Measurements from ENCODE around the gene ZNF302. TPM values are rescaled to one million over a fixed set of nuclear protein-coding genes. Genes with fewer than 3 reads are reported as not detected.
A peak's percentile ranks its signal among the peaks of the same experiment; 100 is the strongest.

Gene ZNF302
- total RNA-seq, 2 experiments from 2014 or later, result 23.9 to 26.9 TPM

GRCh38 chr19:34639491-34640085 is 37.9 kb upstream of the ZNF302 start:
- H3K36me3 ChIP-seq (ENCODE audit: insufficient read depth, low read length), result no peaks in the 10 kb centered on the region
- no peak overlapping the region for H3K4me3 ChIP-seq (ENCODE audit: low read depth, low read length, poor library complexity, severe bottlenecking)
- no TSS peak for BruUV-seq (replicated peaks)
- H2AFZ ChIP-seq (ENCODE audit: low read length), result no peak overlapping the region
- DNase-seq (ENCODE audit: low spot score), result peak; percentile 83
- no peaks in the 10 kb centered on the region for H4K20me1 ChIP-seq (ENCODE audit: insufficient read depth, low read length)
- no peaks in the 10 kb centered on the region for H3K9me3 ChIP-seq (ENCODE audit: low read length)
- no peak overlapping the region for H3K4me2 ChIP-seq (ENCODE audit: low read length)
- TF ChIP-seq, protein P1, sequence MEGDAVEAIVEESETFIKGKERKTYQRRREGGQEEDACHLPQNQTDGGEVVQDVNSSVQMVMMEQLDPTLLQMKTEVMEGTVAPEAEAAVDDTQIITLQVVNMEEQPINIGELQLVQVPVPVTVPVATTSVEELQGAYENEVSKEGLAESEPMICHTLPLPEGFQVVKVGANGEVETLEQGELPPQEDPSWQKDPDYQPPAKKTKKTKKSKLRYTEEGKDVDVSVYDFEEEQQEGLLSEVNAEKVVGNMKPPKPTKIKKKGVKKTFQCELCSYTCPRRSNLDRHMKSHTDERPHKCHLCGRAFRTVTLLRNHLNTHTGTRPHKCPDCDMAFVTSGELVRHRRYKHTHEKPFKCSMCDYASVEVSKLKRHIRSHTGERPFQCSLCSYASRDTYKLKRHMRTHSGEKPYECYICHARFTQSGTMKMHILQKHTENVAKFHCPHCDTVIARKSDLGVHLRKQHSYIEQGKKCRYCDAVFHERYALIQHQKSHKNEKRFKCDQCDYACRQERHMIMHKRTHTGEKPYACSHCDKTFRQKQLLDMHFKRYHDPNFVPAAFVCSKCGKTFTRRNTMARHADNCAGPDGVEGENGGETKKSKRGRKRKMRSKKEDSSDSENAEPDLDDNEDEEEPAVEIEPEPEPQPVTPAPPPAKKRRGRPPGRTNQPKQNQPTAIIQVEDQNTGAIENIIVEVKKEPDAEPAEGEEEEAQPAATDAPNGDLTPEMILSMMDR (conservative IDR thresholded peaks at IDR 0.05; ENCODE audit: low read length), result peak; percentile 96
- no peak for TF ChIP-seq EZH2phosphoT487 (IDR thresholded peaks at IDR 0.05; ENCODE audit: borderline replicate concordance, low read depth, low read length)
- no peaks in the 10 kb centered on the region for H3K9me2 ChIP-seq (ENCODE audit: insufficient read depth, low read length)
- H3K79me2 ChIP-seq (ENCODE audit: insufficient read depth, low read depth, low read length), result no peaks in the 10 kb centered on the region
- intact Hi-C loops (cut with micrococcal nuclease; ENCODE audit: unreplicated experiment), result loop anchor here (1.0 kb wide), 1 partner anchor 73 kb away; no protein-coding TSS in a partner anchor
- H3K4me1 ChIP-seq (ENCODE audit: insufficient read depth, low read length, poor library complexity, severe bottlenecking), result no peaks in the 10 kb centered on the region
- POLR2A ChIA-PET, result interaction anchor here (0.6 kb wide), 1 partner anchor 50 kb away, joined by 3 read pairs; no protein-coding TSS in a partner anchor
- no peak overlapping the region for H3K27ac ChIP-seq (ENCODE audit: low read depth, low read length, poor library complexity, severe bottlenecking)
- CTCF ChIA-PET (ENCODE audit: unreplicated experiment), result no interaction called here

DNA sequence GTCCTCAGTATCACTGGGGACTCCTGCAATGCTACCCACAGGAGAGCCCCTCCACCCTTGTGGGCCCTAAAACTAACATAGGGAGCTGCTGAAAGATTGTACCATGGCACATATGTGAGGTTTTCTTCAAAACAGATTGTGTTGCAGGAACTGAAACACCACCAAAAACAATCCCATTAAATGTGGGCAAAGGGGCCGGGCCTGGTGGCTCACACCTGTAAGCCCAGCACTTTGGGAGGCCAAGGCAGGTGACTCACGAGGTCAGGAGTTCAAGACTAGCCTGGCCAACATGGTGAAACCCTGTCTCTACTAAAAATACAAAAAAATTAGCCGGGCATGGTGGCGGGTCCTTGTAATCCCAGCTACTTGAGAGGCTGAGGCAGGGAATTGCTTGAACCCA is 35.2 kb upstream of the ZNF302 start:
- intact Hi-C loops (cut with micrococcal nuclease; ENCODE audit: unreplicated experiment), result no loop called here
- no peak for TF ChIP-seq EZH2phosphoT487 (IDR thresholded peaks at IDR 0.05; ENCODE audit: borderline replicate concordance, low read depth, low read length)
- TF ChIP-seq, protein P1 (conservative IDR thresholded peaks at IDR 0.05; ENCODE audit: low read length), result no peak
- no TSS peak for BruUV-seq (replicated peaks)
- POLR2A ChIA-PET, result no interaction called here
- no peak overlapping the region for H2AFZ ChIP-seq (ENCODE audit: low read length)
- DNase-seq (ENCODE audit: low spot score), result no peak
- H3K9me2 ChIP-seq (ENCODE audit: insufficient read depth, low read length), result no peaks in the 10 kb centered on the region
- H3K4me1 ChIP-seq (ENCODE audit: insufficient read depth, low read length, poor library complexity, severe bottlenecking), result no peaks in the 10 kb centered on the region
- H3K4me3 ChIP-seq (ENCODE audit: low read depth, low read length, poor library complexity, severe bottlenecking), result no peak overlapping the region
- no peak overlapping the region for H3K27ac ChIP-seq (ENCODE audit: low read depth, low read length, poor library complexity, severe bottlenecking)
- no peaks in the 10 kb centered on the region for H3K79me2 ChIP-seq (ENCODE audit: insufficient read depth, low read depth, low read length)
- H4K20me1 ChIP-seq (ENCODE audit: insufficient read depth, low read length), result no peaks in the 10 kb centered on the region
- CTCF ChIA-PET (ENCODE audit: unreplicated experiment), result no interaction called here
- no peaks in the 10 kb centered on the region for H3K9me3 ChIP-seq (ENCODE audit: low read length)
- no peak overlapping the region for H3K4me2 ChIP-seq (ENCODE audit: low read length)
- H3K36me3 ChIP-seq (ENCODE audit: insufficient read depth, low read length), result no peaks in the 10 kb centered on the region

- Histone ChIP-seq H3K9me3 (ENCODE audit: low read length) (no peaks in the 10 kb centered on the region), H2AFZ (ENCODE audit: low read length) (no peak overlapping the region), H4K20me1 (ENCODE audit: insufficient read depth, low read length) (no peaks in the 10 kb centered on the region), H3K27ac (ENCODE audit: low read depth, low read length, poor library complexity, severe bottlenecking) (no peak overlapping the region), H3K4me3 (ENCODE audit: low read depth, low read length, poor library complexity, severe bottlenecking) (no peak overlapping the region), H3K36me3 (ENCODE audit: insufficient read depth, low read length) (no peaks in the 10 kb centered on the region), H3K9me2 (ENCODE audit: insufficient read depth, low read length) (no peaks in the 10 kb centered on the region), H3K79me2 (ENCODE audit: insufficient read depth, low read depth, low read length) (no peaks in the 10 kb centered on the region), H3K4me1 (ENCODE audit: insufficient read depth, low read length, poor library complexity, severe bottlenecking) (no peaks in the 10 kb centered on the region), H3K4me2 (ENCODE audit: low read length) (no peak overlapping the region)
- TF ChIP-seq, protein P1 (conservative IDR thresholded peaks at IDR 0.05; ENCODE audit: low read length), result no peak
- TF ChIP-seq EZH2phosphoT487 (IDR thresholded peaks at IDR 0.05; ENCODE audit: borderline replicate concordance, low read depth, low read length), result no peak
- intact Hi-C loops (cut with micrococcal nuclease; ENCODE audit: unreplicated experiment), result no loop called here
- POLR2A ChIA-PET, result interaction anchor here (1.0 kb wide), 1 partner anchor 44 kb away, joined by 8 read pairs; no protein-coding TSS in a partner anchor
- no peak for DNase-seq (ENCODE audit: low spot score)
- no TSS peak for BruUV-seq (replicated peaks)
- CTCF ChIA-PET (ENCODE audit: unreplicated experiment), result no interaction called here
These were observed 32.5 kb upstream of the ZNF302 start for GRCh38 chr19:34644991-34645461.
